Measurements from ENCODE around the gene GNA12. TPM values are rescaled to one million over a fixed set of nuclear protein-coding genes. Genes with fewer than 3 reads are reported as not detected.

Gene GNA12
- total and polyA plus RNA-seq, 4 donors = 3.7 to 19.0 (median 11.3) TPM

GRCh38 chr7:2713978-2714377 is 130.1 kb downstream of the GNA12 start:
- TF ChIP-seq MAX (IDR thresholded peaks at IDR 0.05) = no peak
- no peak for TF ChIP-seq RAD21 (IDR thresholded peaks at IDR 0.05)
- TF ChIP-seq HNF4A (conservative IDR thresholded peaks at IDR 0.05) = no peak
- TF ChIP-seq TAF1 (conservative IDR thresholded peaks at IDR 0.05) = no peak
- no peak for TF ChIP-seq FOXA2 (IDR thresholded peaks at IDR 0.05)
- TF ChIP-seq RXRA (IDR thresholded peaks at IDR 0.05) = no peak
- TF ChIP-seq ATF3 (IDR thresholded peaks at IDR 0.05) = no peak
- TF ChIP-seq ZBTB33 (IDR thresholded peaks at IDR 0.05) = no peak
- TF ChIP-seq HNF4G (IDR thresholded peaks at IDR 0.05) = no peak
- no peak for TF ChIP-seq NR2F2 (IDR thresholded peaks at IDR 0.05)
- no peak for TF ChIP-seq GABPA (IDR thresholded peaks at IDR 0.05 in 1 of 2, conservative IDR thresholded peaks at IDR 0.05 in 1 of 2)
- no peak for TF ChIP-seq JUND (IDR thresholded peaks at IDR 0.05)
- no peak for TF ChIP-seq CTCF (IDR thresholded peaks at IDR 0.05; ENCODE audit: low read depth, low read length, missing input control)
- no peak for TF ChIP-seq REST (IDR thresholded peaks at IDR 0.05)
- TF ChIP-seq FOXA1 (IDR thresholded peaks at IDR 0.05) = no peak
- TF ChIP-seq EGR1 (IDR thresholded peaks at IDR 0.05; ENCODE audit: low read depth in 2 of 2) = no peak
- TF ChIP-seq YY1 (IDR thresholded peaks at IDR 0.05) = no peak
- TF ChIP-seq SP1 (IDR thresholded peaks at IDR 0.05) = no peak
- 87% methylated on average over 12 of the region's 12 CpGs for WGBS

More at GRCh38 chr7:2713978-2714377, 130.1 kb downstream of the GNA12 start:
- Histone ChIP-seq H3K9me3 (ENCODE audit: control insufficient read depth in 4 of 4, low read length in 3 of 4) (no peaks in the 10 kb centered on the region), H3K4me3 (ENCODE audit: low read depth in 1 of 3, low read length in 3 of 3) (no peak overlapping the region), H3K36me3 (ENCODE audit: control insufficient read depth in 4 of 4, insufficient read depth in 3 of 4, low read depth in 1 of 4, low read length in 3 of 4) (no peaks in the 10 kb centered on the region), H3K4me1 (ENCODE audit: control insufficient read depth in 4 of 4, insufficient read depth in 4 of 4, low read length in 3 of 4) (peaks cover 0 to 8% (median 3%) of the 10 kb centered on the region in 4 donors), H3K27me3 (ENCODE audit: control insufficient read depth in 4 of 4, insufficient read depth in 4 of 4, low read length in 3 of 4) (no peaks in the 10 kb centered on the region), H3K27ac (ENCODE audit: low read depth in 1 of 2, low read length in 2 of 2) (no peak overlapping the region), H3K9ac (ENCODE audit: low read depth in 1 of 2, low read length in 2 of 2) (no peak overlapping the region)
- DNase-seq (ENCODE audit: low spot score) = no peak

Measured in liver (tissue), 9 donors.